ENCODE results near the gene LRRC3C.

The LRRC3C gene

DNA sequence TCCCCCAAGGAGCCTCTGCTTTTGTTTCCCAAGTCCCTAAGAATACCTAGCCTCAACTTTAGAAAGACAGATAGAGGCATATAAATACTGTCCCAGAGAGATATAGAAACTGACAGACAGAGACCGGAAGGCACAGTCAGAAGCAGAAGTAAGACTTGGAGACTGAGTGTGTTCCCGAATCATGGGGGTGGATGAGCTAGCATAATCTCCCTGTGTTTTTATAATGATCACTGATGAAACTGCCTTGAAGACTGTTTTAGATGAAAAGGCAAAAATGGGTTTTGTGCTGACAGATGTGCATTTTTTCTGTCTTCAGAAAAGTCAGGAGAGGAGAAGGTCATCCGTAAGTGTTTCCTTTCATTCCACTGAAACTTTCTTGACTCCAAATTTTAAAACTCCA, 44.7 kb downstream of the LRRC3C start:
- H3K9ac ChIP-seq: no peak overlapping the region
- no peaks in the 10 kb centered on the region for H3K27me3 ChIP-seq (ENCODE audit: control insufficient read depth, insufficient read depth, low read length)
- peak overlapping the region; percentile 96 for H3K27ac ChIP-seq

DNA sequence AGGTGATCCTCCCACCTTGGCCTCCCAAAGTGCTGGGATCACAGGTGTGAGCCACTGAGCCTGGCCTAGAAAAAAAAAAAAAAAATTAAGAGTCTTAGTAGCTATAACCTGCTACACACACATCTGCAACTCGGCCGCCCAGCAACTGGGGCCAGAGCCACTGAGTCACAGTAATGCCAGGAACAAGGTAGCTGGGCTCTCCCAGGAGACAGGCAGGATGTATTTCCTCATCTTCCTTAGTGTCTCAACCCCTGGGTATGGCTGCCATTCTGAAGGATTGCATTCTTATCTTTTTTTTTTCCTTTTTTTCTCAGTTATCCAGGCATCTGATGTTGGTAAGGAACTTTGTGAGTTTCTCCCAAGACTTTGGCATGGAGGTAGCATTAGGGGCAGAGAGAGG, 46.0 kb downstream of the LRRC3C start:
- Histone ChIP-seq H3K79me2 (no peaks in the 10 kb centered on the region), H3K9ac (no peak overlapping the region), H3K4me3 (ENCODE audit: low read depth, low read length) (no peak overlapping the region), H3K36me3 (ENCODE audit: control insufficient read depth, insufficient read depth, low read length) (no peaks in the 10 kb centered on the region), H3K27me3 (ENCODE audit: control insufficient read depth, insufficient read depth, low read length) (no peaks in the 10 kb centered on the region), H3K9me3 (ENCODE audit: control insufficient read depth, low read length) (no peaks in the 10 kb centered on the region), H3K4me2 (ENCODE audit: low read length) (no peak overlapping the region), H3K27ac (no peak overlapping the region), H3K4me1 (peaks cover 21% of the 10 kb centered on the region), H2AFZ (no peak overlapping the region)
- TF ChIP-seq, protein P1, sequence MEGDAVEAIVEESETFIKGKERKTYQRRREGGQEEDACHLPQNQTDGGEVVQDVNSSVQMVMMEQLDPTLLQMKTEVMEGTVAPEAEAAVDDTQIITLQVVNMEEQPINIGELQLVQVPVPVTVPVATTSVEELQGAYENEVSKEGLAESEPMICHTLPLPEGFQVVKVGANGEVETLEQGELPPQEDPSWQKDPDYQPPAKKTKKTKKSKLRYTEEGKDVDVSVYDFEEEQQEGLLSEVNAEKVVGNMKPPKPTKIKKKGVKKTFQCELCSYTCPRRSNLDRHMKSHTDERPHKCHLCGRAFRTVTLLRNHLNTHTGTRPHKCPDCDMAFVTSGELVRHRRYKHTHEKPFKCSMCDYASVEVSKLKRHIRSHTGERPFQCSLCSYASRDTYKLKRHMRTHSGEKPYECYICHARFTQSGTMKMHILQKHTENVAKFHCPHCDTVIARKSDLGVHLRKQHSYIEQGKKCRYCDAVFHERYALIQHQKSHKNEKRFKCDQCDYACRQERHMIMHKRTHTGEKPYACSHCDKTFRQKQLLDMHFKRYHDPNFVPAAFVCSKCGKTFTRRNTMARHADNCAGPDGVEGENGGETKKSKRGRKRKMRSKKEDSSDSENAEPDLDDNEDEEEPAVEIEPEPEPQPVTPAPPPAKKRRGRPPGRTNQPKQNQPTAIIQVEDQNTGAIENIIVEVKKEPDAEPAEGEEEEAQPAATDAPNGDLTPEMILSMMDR (IDR thresholded peaks at IDR 0.05): no peak

More for the DNA sequence above, 44.7 kb downstream of the LRRC3C start:
- Histone ChIP-seq H3K9me3 (ENCODE audit: control insufficient read depth, low read length) (no peaks in the 10 kb centered on the region), H3K4me2 (ENCODE audit: low read length) (peak overlapping the region; percentile 50), H3K79me2 (no peaks in the 10 kb centered on the region), H3K36me3 (ENCODE audit: control insufficient read depth, insufficient read depth, low read length) (no peaks in the 10 kb centered on the region), H2AFZ (peak overlapping the region; percentile 86), H3K4me3 (ENCODE audit: low read depth, low read length) (peak overlapping the region; percentile 6), H3K4me1 (peaks cover 21% of the 10 kb centered on the region)
- TF ChIP-seq, protein P1 (IDR thresholded peaks at IDR 0.05): no peak

DNA sequence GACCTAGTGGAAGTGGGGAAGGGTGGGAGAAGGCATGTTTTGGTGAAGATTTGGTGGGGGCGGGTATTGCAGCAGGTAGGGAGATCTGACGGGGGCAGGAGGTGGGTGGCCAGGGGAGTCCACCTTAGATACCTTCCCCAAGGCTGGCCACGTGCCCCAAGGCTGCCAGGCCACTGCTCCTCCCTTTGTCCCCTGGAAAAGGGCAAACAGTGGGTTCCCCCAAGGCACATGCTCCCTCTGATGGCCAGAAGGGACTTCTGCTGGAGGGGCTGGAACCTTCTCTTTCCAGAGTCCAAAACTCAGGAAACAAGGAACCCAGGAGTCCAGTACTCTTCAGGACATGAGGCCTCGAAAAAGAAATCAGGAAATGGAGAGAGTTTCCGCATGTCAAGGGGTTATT, 46.9 kb downstream of the LRRC3C start:
- Histone ChIP-seq H3K9ac (no peak overlapping the region), H2AFZ (no peak overlapping the region), H3K4me1 (peaks cover 17% of the 10 kb centered on the region), H3K27me3 (ENCODE audit: control insufficient read depth, insufficient read depth, low read length) (no peaks in the 10 kb centered on the region), H3K4me2 (ENCODE audit: low read length) (no peak overlapping the region), H3K27ac (no peak overlapping the region), H3K36me3 (ENCODE audit: control insufficient read depth, insufficient read depth, low read length) (no peaks in the 10 kb centered on the region), H3K9me3 (ENCODE audit: control insufficient read depth, low read length) (no peaks in the 10 kb centered on the region), H3K4me3 (ENCODE audit: low read depth, low read length) (no peak overlapping the region), H3K79me2 (no peaks in the 10 kb centered on the region)
- TF ChIP-seq, protein P1 (IDR thresholded peaks at IDR 0.05): no peak

DNA sequence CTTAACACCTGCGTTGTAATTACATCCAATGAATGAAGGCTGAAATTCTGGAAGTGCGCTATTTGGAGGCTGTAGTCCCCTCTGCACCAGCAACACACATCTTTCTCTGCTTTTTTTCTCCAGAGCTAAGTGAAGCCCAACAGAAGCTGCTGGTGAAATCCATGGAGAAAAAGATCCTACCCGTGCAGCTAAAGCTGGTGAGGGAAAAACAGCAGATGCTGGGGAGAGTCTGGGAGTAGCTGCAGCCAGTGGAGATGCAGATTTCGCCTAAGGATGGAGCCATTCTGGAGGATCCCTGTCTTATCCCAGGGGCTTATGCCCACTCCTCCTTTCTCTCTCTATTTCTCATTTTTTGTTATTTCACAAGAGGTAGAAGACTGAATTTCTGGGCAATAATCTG, 48.3 kb downstream of the LRRC3C start:
- Histone ChIP-seq H3K9me3 (ENCODE audit: control insufficient read depth, low read length) (no peaks in the 10 kb centered on the region), H3K27ac (no peak overlapping the region), H2AFZ (peak overlapping the region; percentile 24), H3K79me2 (no peaks in the 10 kb centered on the region), H3K4me2 (ENCODE audit: low read length) (no peak overlapping the region), H3K36me3 (ENCODE audit: control insufficient read depth, insufficient read depth, low read length) (no peaks in the 10 kb centered on the region), H3K4me3 (ENCODE audit: low read depth, low read length) (no peak overlapping the region), H3K4me1 (peaks cover 18% of the 10 kb centered on the region), H3K27me3 (ENCODE audit: control insufficient read depth, insufficient read depth, low read length) (no peaks in the 10 kb centered on the region), H3K9ac (no peak overlapping the region)
- TF ChIP-seq, protein P1 (IDR thresholded peaks at IDR 0.05): no peak

DNA sequence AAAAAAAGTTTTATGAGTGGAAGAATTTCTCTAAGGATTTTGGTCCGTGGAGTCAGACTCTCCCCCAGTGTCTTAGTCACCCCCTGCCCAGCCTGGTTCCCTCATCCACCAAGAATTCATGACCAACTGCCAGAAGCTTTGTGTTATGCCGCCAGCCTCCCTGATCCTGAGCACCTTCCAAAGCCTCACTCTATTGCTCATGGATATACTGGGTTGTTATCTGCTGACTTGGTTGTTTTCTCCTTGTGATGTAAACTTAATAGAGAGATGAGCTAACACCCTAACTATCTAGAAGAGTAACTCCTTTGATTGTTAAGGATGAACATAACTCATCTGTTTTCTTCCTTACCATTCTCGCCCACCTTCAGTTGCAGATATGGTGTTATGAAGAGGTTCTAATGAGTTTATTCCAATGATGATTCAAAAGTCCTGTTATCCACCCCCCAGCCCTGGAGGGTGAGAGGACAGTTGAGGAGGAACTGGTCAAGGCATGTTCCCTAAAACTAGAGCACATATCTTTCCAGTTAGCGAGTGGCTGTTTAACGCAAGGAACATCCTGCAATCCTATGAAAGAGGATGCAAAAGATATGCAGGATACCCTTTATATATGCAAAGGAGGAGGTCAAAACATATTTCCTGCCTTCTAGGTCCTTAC, 51.6 kb downstream of the LRRC3C start:
- no peak overlapping the region for H3K9ac ChIP-seq
- H3K27ac ChIP-seq: no peak overlapping the region
- peaks cover 4% of the 10 kb centered on the region for H3K4me1 ChIP-seq
- H3K4me3 ChIP-seq (ENCODE audit: low read depth, low read length): no peak overlapping the region
- peaks cover 10% of the 10 kb centered on the region for H3K79me2 ChIP-seq
- no peaks in the 10 kb centered on the region for H3K9me3 ChIP-seq (ENCODE audit: control insufficient read depth, low read length)
- H3K36me3 ChIP-seq (ENCODE audit: control insufficient read depth, insufficient read depth, low read length): no peaks in the 10 kb centered on the region
- H2AFZ ChIP-seq: peak overlapping the region; percentile 92
- H3K4me2 ChIP-seq (ENCODE audit: low read length): no peak overlapping the region
- TF ChIP-seq, protein P1 (IDR thresholded peaks at IDR 0.05): no peak
- no peaks in the 10 kb centered on the region for H3K27me3 ChIP-seq (ENCODE audit: control insufficient read depth, insufficient read depth, low read length)

Data from parathyroid adenoma (tissue), 2 donors.